SU-DHL-6 (cell line): Measurements from ENCODE around the gene HOMER3.

Experiments
- CTCF ChIP-seq: fragments of 200-600 bp; sonication (generic); IDR thresholded peaks from one replicate; pipeline ENCODE4 v1.5.1; 2017; ENCODE audit warnings: antibody characterized with exemption, mild to moderate bottlenecking, low read length, moderate library complexity; ENCODE audit not compliant: insufficient read depth, poor library complexity, severe bottlenecking
- EZH2phosphoT487 ChIP-seq: fragments of 200-600 bp; sonication (generic), shearing (Covaris generic); conservative IDR thresholded peaks from 2 replicates; pipeline ENCODE4 v1.6.1; 2018; ENCODE audit warnings: mild to moderate bottlenecking, antibody characterized with exemption, low read length, moderate library complexity, mixed read lengths

DNA sequence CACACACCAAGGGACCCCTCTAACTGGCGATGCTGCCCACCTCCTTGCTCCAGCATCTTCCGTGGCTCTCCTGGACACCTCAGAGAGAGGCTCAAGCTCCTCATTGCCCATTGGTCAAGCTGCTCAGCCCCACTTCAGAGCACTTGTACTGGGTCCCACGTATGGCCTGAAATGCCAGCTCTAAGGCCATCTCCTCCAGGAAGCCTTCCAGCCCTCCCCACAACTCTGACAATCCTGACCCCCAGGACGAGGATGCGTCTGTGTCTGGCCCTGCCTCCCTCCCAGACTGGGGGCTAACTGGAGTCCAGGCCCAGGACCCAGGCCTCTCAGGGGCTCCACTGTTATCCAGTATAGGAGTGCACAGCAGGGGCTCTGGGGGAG lies 7.9 kb upstream of the HOMER3 start:
- TF ChIP-seq CTCF (no peak), EZH2phosphoT487 (no peak)
